Natural killer cell (primary cell): ENCODE measurements around the gene TEKTIP1. TPM values are rescaled to one million over a fixed set of nuclear protein-coding genes. Genes with fewer than 3 reads are reported as not detected.

Experiments used
- ATAC-seq, 3 donors: fragments of 150-1000 bp in 2 of 3; fragments of 200-7000 bp in 1 of 3; cut with Tn5 transposase; 1 replicate in 1 of 3; 2 replicates in 2 of 3; pipeline ENCODE4 v1.10.0; 2021; ENCODE audit warnings: mild to moderate bottlenecking in 2 of 3, moderate library complexity in 2 of 3
- DNase-seq, 2 donors: peaks; one replicate each; pipeline versions ENCODE4 v3.0.0 to v3.0.0-alpha.2; 2013 to 2021; ENCODE audit warnings: mixed read lengths in 1 of 2
- H3K27ac ChIP-seq: one replicate; pipeline ENCODE4 v1.5.1; 2013; ENCODE audit warnings: mild to moderate bottlenecking, low read length
- H3K27me3 ChIP-seq: one replicate; pipeline ENCODE4 v1.6.1; 2013; ENCODE audit warnings: low read length; ENCODE audit not compliant: control insufficient read depth, insufficient read depth
- H3K36me3 ChIP-seq: one replicate; pipeline ENCODE4 v1.6.1; 2013; ENCODE audit warnings: low read length; ENCODE audit not compliant: control insufficient read depth, insufficient read depth
- H3K4me1 ChIP-seq: one replicate; pipeline ENCODE4 v1.6.1; 2013; ENCODE audit warnings: low read length; ENCODE audit not compliant: control insufficient read depth, insufficient read depth
- H3K4me3 ChIP-seq: one replicate; pipeline ENCODE4 v1.5.1; 2013; ENCODE audit warnings: low read length
- H3K9me3 ChIP-seq: one replicate; pipeline ENCODE4 v1.6.1; 2013; ENCODE audit warnings: low read length; ENCODE audit not compliant: control insufficient read depth, insufficient read depth
- H3K27ac Mint-ChIP-seq, 2 donors: one replicate each; pipeline ENCODE4 v1.8.0; 2022; ENCODE audit warnings: mild to moderate bottlenecking in 2 of 2, mixed read lengths in 2 of 2, moderate library complexity in 1 of 2
- H3K27me3 Mint-ChIP-seq, 2 donors: one replicate each; pipeline ENCODE4 v1.8.0; 2022; ENCODE audit warnings: low read depth in 2 of 2, mixed read lengths in 2 of 2
- H3K36me3 Mint-ChIP-seq: one replicate; pipeline ENCODE4 v1.8.0; 2022; ENCODE audit warnings: mixed read lengths
- H3K4me1 Mint-ChIP-seq, 2 donors: one replicate each; pipeline ENCODE4 v1.8.0; 2022; ENCODE audit warnings: mixed read lengths in 2 of 2
- H3K4me3 Mint-ChIP-seq: one replicate; pipeline ENCODE4 v1.8.0; 2022; ENCODE audit warnings: mild to moderate bottlenecking, moderate library complexity, mixed read lengths
- H3K9me3 Mint-ChIP-seq, 2 donors: one replicate each; pipeline ENCODE4 v1.8.0; 2022; ENCODE audit warnings: mixed read lengths in 2 of 2
- WGBS: methylation state at CpG from one replicate; pipeline ENCODE4 v1.1.7; 2013; ENCODE audit warnings: missing lambda C conversion rate; ENCODE audit not compliant: insufficient coverage; 5-methylcytosine and 5-hydroxymethylcytosine counted together
- intact Hi-C: fragments of 100-400 bp; cut with micrococcal nuclease; formaldehyde crosslinking; loops from one replicate; pipeline ENCODE4 v1.14.2; 2022
- total RNA-seq, 4 donors: library from RNA; stranded (reverse); fragments of 120-200 nt in 1 of 4; gene quantifications; one replicate each; pipeline versions ENCODE4 v1.2.3 to v1.2.4, GENCODE V29; 2013 to 2022
- TF ChIP-seq, protein P1 (sequence below): fragments of 200-600 bp; IDR thresholded peaks from one replicate; pipeline ENCODE4 v1.8.0; 2022; ENCODE audit warnings: antibody characterized with exemption

Gene TEKTIP1
- total RNA-seq, 3 donors from 2014 or later (not counting 1 experiment from before 2014, with no cell fraction given), result 5.9 to 11.6 (median 6.4) TPM

- Histone ChIP-seq H3K4me3 (peak within 1 kb of the TSS; percentile 80), H3K36me3 (peaks cover 8% of the 10 kb centered on the region), H3K27ac (peak within 1 kb of the TSS; percentile 89), H3K4me1 (peaks cover 22% of the 10 kb centered on the region), H3K9me3 (no peaks in the 10 kb centered on the region), H3K27me3 (no peaks in the 10 kb centered on the region)
- TF ChIP-seq, protein P1, sequence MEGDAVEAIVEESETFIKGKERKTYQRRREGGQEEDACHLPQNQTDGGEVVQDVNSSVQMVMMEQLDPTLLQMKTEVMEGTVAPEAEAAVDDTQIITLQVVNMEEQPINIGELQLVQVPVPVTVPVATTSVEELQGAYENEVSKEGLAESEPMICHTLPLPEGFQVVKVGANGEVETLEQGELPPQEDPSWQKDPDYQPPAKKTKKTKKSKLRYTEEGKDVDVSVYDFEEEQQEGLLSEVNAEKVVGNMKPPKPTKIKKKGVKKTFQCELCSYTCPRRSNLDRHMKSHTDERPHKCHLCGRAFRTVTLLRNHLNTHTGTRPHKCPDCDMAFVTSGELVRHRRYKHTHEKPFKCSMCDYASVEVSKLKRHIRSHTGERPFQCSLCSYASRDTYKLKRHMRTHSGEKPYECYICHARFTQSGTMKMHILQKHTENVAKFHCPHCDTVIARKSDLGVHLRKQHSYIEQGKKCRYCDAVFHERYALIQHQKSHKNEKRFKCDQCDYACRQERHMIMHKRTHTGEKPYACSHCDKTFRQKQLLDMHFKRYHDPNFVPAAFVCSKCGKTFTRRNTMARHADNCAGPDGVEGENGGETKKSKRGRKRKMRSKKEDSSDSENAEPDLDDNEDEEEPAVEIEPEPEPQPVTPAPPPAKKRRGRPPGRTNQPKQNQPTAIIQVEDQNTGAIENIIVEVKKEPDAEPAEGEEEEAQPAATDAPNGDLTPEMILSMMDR, result no peak
- Mint-ChIP-seq H3K27ac (peak within 1 kb of the TSS; percentile 99), H3K4me3 (peak within 1 kb of the TSS; percentile 94), H3K36me3 (no peaks in the 10 kb centered on the region), H3K9me3 (no peaks in the 10 kb centered on the region), H3K4me1 (peaks cover 17 to 29% of the 10 kb centered on the region in 2 donors), H3K27me3 (no peaks in the 10 kb centered on the region)
- intact Hi-C loops, result no loop called here
- ATAC-seq (peak; percentile 81 to 93 (median 89)), DNase-seq (peak; percentile 95 to 98)
- under 1% methylated on average over 51 of the region's 52 CpGs for WGBS
Observed at GRCh38 chr19:3500429-3501101, 38.4 kb upstream of the TEKTIP1 start, which contains the start of gene DOHH. Gene DOHH, minus strand, starts transcription at chr19:3500674. Its CDS starts 3,860 bp downstream, at chr19:3496814.

DNA sequence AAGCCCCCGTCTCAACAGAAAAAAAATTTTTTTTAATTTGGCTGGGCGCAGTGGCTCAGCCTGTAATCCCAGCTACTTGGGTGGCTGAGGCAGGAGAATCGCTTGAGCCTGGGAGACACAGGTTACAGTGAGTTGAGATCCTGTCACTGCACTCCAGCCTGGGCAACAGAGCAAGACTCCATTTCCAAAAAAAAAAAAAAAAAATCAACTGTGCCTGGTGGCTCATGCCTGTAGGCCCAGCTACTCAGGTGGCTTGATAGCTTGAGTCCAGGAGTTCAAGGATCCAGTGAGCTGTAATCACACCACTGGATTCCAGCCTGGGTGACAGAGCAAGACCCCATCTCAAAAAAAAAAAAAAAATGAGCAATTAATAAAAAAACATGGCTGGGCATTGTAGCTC lies 37.2 kb upstream of the TEKTIP1 start:
- intact Hi-C loops, result no loop called here
- H3K4me1 Mint-ChIP-seq, result peaks cover 24 to 37% of the 10 kb centered on the region in 2 donors
- no peak overlapping the region for H3K4me3 Mint-ChIP-seq
- 98% methylated on average over 3 of the region's 3 CpGs for WGBS
- H3K27me3 ChIP-seq, result no peaks in the 10 kb centered on the region
- DNase-seq, result no peak
- no peak for ATAC-seq
- no peaks in the 10 kb centered on the region for H3K36me3 Mint-ChIP-seq
- peaks cover 27% of the 10 kb centered on the region for H3K4me1 ChIP-seq
- H3K9me3 ChIP-seq, result no peaks in the 10 kb centered on the region
- no peak overlapping the region for H3K27ac Mint-ChIP-seq
- H3K9me3 Mint-ChIP-seq, result no peaks in the 10 kb centered on the region
- no peaks in the 10 kb centered on the region for H3K36me3 ChIP-seq
- TF ChIP-seq, protein P1, result no peak
- no peaks in the 10 kb centered on the region for H3K27me3 Mint-ChIP-seq
- no peak overlapping the region for H3K4me3 ChIP-seq
- H3K27ac ChIP-seq, result no peak overlapping the region

- Mint-ChIP-seq H3K4me3 (no peak overlapping the region), H3K27me3 (no peaks in the 10 kb centered on the region), H3K27ac (peak overlapping the region in 1 of 2 donors; percentile 98), H3K36me3 (no peaks in the 10 kb centered on the region), H3K4me1 (peaks cover 34 to 42% of the 10 kb centered on the region in 2 donors), H3K9me3 (no peaks in the 10 kb centered on the region)
- intact Hi-C loops, result no loop called here
- TF ChIP-seq, protein P1, result no peak
- H3K36me3 ChIP-seq, result no peaks in the 10 kb centered on the region
- no peak overlapping the region for H3K4me3 ChIP-seq
- no peak for DNase-seq
- H3K27me3 ChIP-seq, result no peaks in the 10 kb centered on the region
- H3K9me3 ChIP-seq, result no peaks in the 10 kb centered on the region
- 89% methylated on average over 13 of the region's 13 CpGs for WGBS
- H3K4me1 ChIP-seq, result peaks cover 39% of the 10 kb centered on the region
- H3K27ac ChIP-seq, result no peak overlapping the region
- no peak for ATAC-seq
Observed at GRCh38 chr19:3503036-3503572, 35.9 kb upstream of the TEKTIP1 start.
